Measurements from ENCODE around the gene KRT79. TPM values are rescaled to one million over a fixed set of nuclear protein-coding genes. Genes with fewer than 3 reads are reported as not detected.

Gene KRT79
- total and polyA plus RNA-seq, 2 of the 8 experiments (the other 6 are each of a cell fraction or from before 2014, with no cell fraction given): not detected

DNA sequence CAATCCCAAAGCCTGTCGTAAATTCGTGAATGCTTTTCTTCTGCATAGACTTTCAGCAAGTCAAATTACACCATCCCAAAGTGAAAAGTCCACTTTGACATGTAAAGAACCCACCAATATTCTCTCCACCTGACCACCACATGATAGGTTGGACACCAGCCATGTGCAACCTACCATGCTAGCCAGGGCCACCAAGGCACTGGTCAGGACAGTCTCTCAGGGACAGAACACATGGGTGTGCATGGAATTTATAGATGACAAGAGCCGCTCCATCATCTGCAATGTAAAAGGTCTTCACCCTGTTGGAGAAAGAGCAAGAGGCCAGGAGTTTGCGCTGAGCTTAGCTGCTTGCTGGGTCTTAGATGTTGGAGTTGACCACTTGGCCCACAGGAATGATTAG, 51.6 kb downstream of the KRT79 start:
- FAIRE-seq: no peak
- Histone ChIP-seq H3K36me3 (ENCODE audit: control insufficient read depth in 2 of 4, insufficient read depth in 4 of 4, low read length in 3 of 4) (no peaks in the 10 kb centered on the region), H4K91ac (replicated peaks; ENCODE audit: insufficient read length, low read length) (no peak overlapping the region), H3K4me2 (ENCODE audit: insufficient read depth in 1 of 2, low read depth in 2 of 2, low read length in 2 of 2) (no peak overlapping the region), H3K79me1 (ENCODE audit: low read depth, low read length) (no peaks in the 10 kb centered on the region), H3K14ac (ENCODE audit: insufficient read length) (no peak overlapping the region), H2BK15ac (ENCODE audit: low read length) (no peak overlapping the region), H2BK12ac (ENCODE audit: low read depth, low read length) (no peak overlapping the region), H3K27ac (ENCODE audit: low read depth, low read length) (no peak overlapping the region), H2BK20ac (ENCODE audit: low read length) (no peak overlapping the region), H3K27me3 (replicated peaks in 1 of 4; ENCODE audit: control insufficient read depth in 3 of 4, extremely low read depth in 1 of 4, insufficient read depth in 3 of 4, low read length in 3 of 4) (no peaks in the 10 kb centered on the region), H3K4ac (replicated peaks; ENCODE audit: insufficient read length, low read depth, low read length) (no peak overlapping the region), H2AFZ (ENCODE audit: low read length) (no peak overlapping the region), H3K23ac (ENCODE audit: insufficient read length) (no peak overlapping the region), H2BK120ac (replicated peaks; ENCODE audit: low read depth, low read length) (no peak overlapping the region), H4K8ac (ENCODE audit: extremely low read depth, insufficient read depth, low read length) (no peak overlapping the region), H3K56ac (replicated peaks; ENCODE audit: insufficient read length, low read depth, low read length) (no peak overlapping the region), H3K23me2 (ENCODE audit: low read depth, low read length) (no peaks in the 10 kb centered on the region), H3K9me3 (ENCODE audit: insufficient read depth in 2 of 2, low read depth in 1 of 2, low read length in 1 of 2) (no peaks in the 10 kb centered on the region), H3K4me1 (replicated peaks in 1 of 4; ENCODE audit: control insufficient read depth in 3 of 4, insufficient read depth in 4 of 4, low read length in 3 of 4) (no peaks in the 10 kb centered on the region), H4K20me1 (replicated peaks in 1 of 2; ENCODE audit: control insufficient read depth in 1 of 2, insufficient read depth in 2 of 2, low read length in 2 of 2) (no peaks in the 10 kb centered on the region), H3K79me2 (ENCODE audit: control insufficient read depth in 1 of 2, insufficient read depth in 2 of 2, low read length in 2 of 2) (no peaks in the 10 kb centered on the region), H3K4me3 (ENCODE audit: extremely low read depth in 1 of 4, insufficient read depth in 2 of 4, low read depth in 3 of 4, low read length in 4 of 4) (no peak overlapping the region), H2AK5ac (ENCODE audit: low read depth, low read length) (no peak overlapping the region), H3K9ac (replicated peaks in 1 of 4; ENCODE audit: extremely low read depth in 1 of 4, low read depth in 3 of 4, low read length in 3 of 4) (no peak overlapping the region), H4K5ac (ENCODE audit: insufficient read length, low read depth, low read length) (no peak overlapping the region), H3K18ac (ENCODE audit: extremely low read depth, low read length) (no peak overlapping the region), H2BK5ac (ENCODE audit: low read depth, low read length) (no peak overlapping the region)
- ChIA-PET POLR2A (ENCODE audit: partially characterized antibody) (no interaction called here), CTCF (ENCODE audit: partially characterized antibody) (interaction anchor here (0.9 to 1.7 kb wide), 2 partner anchors 8 to 97 kb away, joined by 4 to 6 read pairs; no protein-coding TSS in a partner anchor)
- DNase-seq (ENCODE audit: low read depth in 1 of 2, low spot score in 2 of 2): no peak
- TF ChIP-seq ASH2L (IDR thresholded peaks at IDR 0.05; ENCODE audit: low read length): no peak
- no peak for TF ChIP-seq CBX5 (IDR thresholded peaks at IDR 0.05; ENCODE audit: low read depth, low read length)
- TF ChIP-seq CBX8 (IDR thresholded peaks at IDR 0.05; ENCODE audit: borderline replicate concordance, low read depth, low read length): no peak
- no peak for TF ChIP-seq RXRA (IDR thresholded peaks at IDR 0.05; ENCODE audit: insufficient read depth, low read depth, low read length)
- TF ChIP-seq CTBP2 (IDR thresholded peaks at IDR 0.05; ENCODE audit: borderline replicate concordance, insufficient read depth, insufficient read length, low read length): no peak
- TF ChIP-seq SIN3A (conservative IDR thresholded peaks at IDR 0.05 in 1 of 2, IDR thresholded peaks at IDR 0.05 in 1 of 2; ENCODE audit: low read depth in 1 of 2, low read length in 2 of 2): no peak
- TF ChIP-seq ZNF274 (IDR thresholded peaks at IDR 0.05; ENCODE audit: borderline replicate concordance, extremely low read depth, low read length): no peak
- no peak for TF ChIP-seq SUZ12 (IDR thresholded peaks at IDR 0.05; ENCODE audit: low read length)
- no peak for TF ChIP-seq RBBP5 (IDR thresholded peaks at IDR 0.05; ENCODE audit: borderline replicate concordance, low read depth, low read length)
- 89% methylated on average over 4 of the region's 4 CpGs; no CpG with 5 or more reads in 1 of the 2 experiments for WGBS, 2 experiments (ENCODE audit: extremely low coverage in 1 of 2, insufficient coverage in 1 of 2, insufficient read length in 1 of 2, insufficient replicate concordance in 2 of 2, low coverage in 1 of 2, low lambda C conversion rate in 2 of 2, missing lambda C conversion rate in 1 of 2)

Data from H1 (cell line).